ENCODE data around the gene RRAD.
A peak's percentile ranks its signal among the peaks of the same experiment; 100 is the strongest.

RRAD gene

GRCh38 chr16:66889622-66890021 lies 35.7 kb downstream of the RRAD start:
- Histone ChIP-seq H3K27me3 (ENCODE audit: control insufficient read depth in 1 of 2, insufficient read depth in 2 of 2, low read length in 2 of 2) (no peaks in the 10 kb centered on the region), H3K9ac (ENCODE audit: low read length in 2 of 2) (no peak overlapping the region), H3K36me3 (ENCODE audit: control insufficient read depth in 2 of 2, insufficient read depth in 2 of 2, low read length in 2 of 2) (peaks cover 11 to 13% of the 10 kb centered on the region in 2 donors), H3K4me3 (ENCODE audit: low read length in 2 of 2) (no peak overlapping the region), H3K9me3 (ENCODE audit: control insufficient read depth in 2 of 2, low read length in 2 of 2) (no peaks in the 10 kb centered on the region), H3K4me1 (ENCODE audit: control insufficient read depth, insufficient read depth, low read length) (no peaks in the 10 kb centered on the region), H3K27ac (ENCODE audit: low read length) (no peak overlapping the region)

DNA sequence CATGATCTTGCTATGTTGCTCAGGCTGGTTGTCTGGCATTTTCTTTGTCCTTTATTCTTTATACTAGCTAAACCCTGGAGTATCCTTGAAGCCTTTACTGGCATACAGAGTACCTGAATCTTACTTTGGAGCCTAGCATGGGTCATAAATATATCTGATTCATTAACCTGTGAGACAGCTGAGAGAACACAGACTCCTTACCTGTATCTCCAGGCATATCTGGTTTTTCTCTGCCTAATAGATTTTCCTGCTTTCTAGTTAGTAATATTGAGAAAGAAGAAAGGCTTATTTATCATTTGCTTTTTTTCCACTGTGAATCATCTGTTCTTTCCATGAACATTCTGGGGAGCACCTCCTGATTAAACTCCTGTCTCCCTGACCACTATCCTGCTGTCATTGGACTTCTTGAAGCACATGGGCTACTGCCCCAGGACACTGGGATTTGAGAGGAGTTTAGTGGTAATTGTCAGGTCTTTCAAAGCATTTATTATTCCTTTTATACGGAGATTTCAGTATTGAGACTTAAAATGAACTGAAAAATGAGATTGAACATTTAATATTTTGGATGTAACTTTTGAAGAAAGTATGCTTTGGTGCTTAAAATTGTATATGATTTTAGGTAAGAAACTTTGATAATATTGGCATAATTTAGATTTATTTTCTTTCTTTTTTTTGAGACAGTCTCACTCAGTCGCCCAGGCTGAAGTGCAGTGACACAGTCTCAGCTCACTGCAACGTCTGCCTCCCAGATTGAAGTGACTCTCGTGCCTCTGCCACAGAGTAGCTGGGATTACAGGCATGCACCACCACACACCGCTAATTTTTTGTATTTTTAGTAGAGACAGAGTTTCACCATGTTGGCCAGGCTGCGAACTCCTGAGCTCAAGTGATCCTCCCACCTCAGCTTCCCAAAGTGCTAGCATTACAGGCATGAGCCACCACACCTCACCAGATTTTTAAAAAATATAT lies 36.4 kb downstream of the RRAD start:
- Histone ChIP-seq H3K9ac (ENCODE audit: low read length in 2 of 2) (no peak overlapping the region), H3K27ac (ENCODE audit: low read length) (no peak overlapping the region), H3K4me1 (ENCODE audit: control insufficient read depth, insufficient read depth, low read length) (no peaks in the 10 kb centered on the region), H3K27me3 (ENCODE audit: control insufficient read depth in 1 of 2, insufficient read depth in 2 of 2, low read length in 2 of 2) (no peaks in the 10 kb centered on the region), H3K9me3 (ENCODE audit: control insufficient read depth in 2 of 2, low read length in 2 of 2) (no peaks in the 10 kb centered on the region), H3K4me3 (ENCODE audit: low read length in 2 of 2) (no peak overlapping the region), H3K36me3 (ENCODE audit: control insufficient read depth in 2 of 2, insufficient read depth in 2 of 2, low read length in 2 of 2) (peaks cover 13 to 15% of the 10 kb centered on the region in 2 donors)

DNA sequence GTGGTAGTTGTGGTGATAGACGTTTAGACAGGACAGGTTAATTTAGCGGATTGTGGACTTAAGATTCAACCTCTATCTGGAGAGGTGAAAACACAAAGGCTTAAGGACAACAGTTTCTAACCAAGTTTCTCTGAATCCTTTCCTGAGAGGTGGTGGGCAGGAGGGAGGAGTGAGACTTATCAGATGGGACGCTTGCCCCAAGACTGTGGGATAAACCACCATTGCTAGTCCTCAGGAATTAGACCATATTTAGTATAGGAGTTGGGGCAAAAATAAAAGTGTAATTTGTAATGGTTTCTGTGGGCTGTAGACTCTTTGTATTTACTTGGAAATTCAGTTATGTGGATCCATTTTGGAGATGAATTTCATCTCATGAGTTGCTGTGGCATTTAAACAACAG lies 38.4 kb downstream of the RRAD start:
- no peaks in the 10 kb centered on the region for H3K27me3 ChIP-seq (ENCODE audit: control insufficient read depth in 1 of 2, insufficient read depth in 2 of 2, low read length in 2 of 2)
- no peak overlapping the region for H3K4me3 ChIP-seq (ENCODE audit: low read length in 2 of 2)
- H3K36me3 ChIP-seq (ENCODE audit: control insufficient read depth in 2 of 2, insufficient read depth in 2 of 2, low read length in 2 of 2), result peaks cover 13 to 15% of the 10 kb centered on the region in 2 donors

GRCh38 chr16:66886321-66886720 lies 39.0 kb downstream of the RRAD start:
- no peak overlapping the region for H3K27ac ChIP-seq (ENCODE audit: low read length)
- H3K4me1 ChIP-seq (ENCODE audit: control insufficient read depth, insufficient read depth, low read length), result peaks cover 4% of the 10 kb centered on the region
- H3K36me3 ChIP-seq (ENCODE audit: control insufficient read depth in 2 of 2, insufficient read depth in 2 of 2, low read length in 2 of 2), result peaks cover 13 to 15% of the 10 kb centered on the region in 2 donors
- H3K4me3 ChIP-seq (ENCODE audit: low read length in 2 of 2), result no peak overlapping the region
- no peak overlapping the region for H3K9ac ChIP-seq (ENCODE audit: low read length in 2 of 2)
- no peaks in the 10 kb centered on the region for H3K9me3 ChIP-seq (ENCODE audit: control insufficient read depth in 2 of 2, low read length in 2 of 2)
- no peaks in the 10 kb centered on the region for H3K27me3 ChIP-seq (ENCODE audit: control insufficient read depth in 1 of 2, insufficient read depth in 2 of 2, low read length in 2 of 2)

More for the DNA sequence above, 38.4 kb downstream of the RRAD start:
- Histone ChIP-seq H3K27ac (ENCODE audit: low read length) (no peak overlapping the region), H3K9ac (ENCODE audit: low read length in 2 of 2) (no peak overlapping the region), H3K4me1 (ENCODE audit: control insufficient read depth, insufficient read depth, low read length) (no peaks in the 10 kb centered on the region), H3K9me3 (ENCODE audit: control insufficient read depth in 2 of 2, low read length in 2 of 2) (no peaks in the 10 kb centered on the region)

- Histone ChIP-seq H3K36me3 (ENCODE audit: control insufficient read depth in 2 of 2, insufficient read depth in 2 of 2, low read length in 2 of 2) (peaks cover 13 to 15% of the 10 kb centered on the region in 2 donors), H3K27ac (ENCODE audit: low read length) (no peak overlapping the region), H3K4me3 (ENCODE audit: low read length in 2 of 2) (no peak overlapping the region), H3K9ac (ENCODE audit: low read length in 2 of 2) (no peak overlapping the region), H3K9me3 (ENCODE audit: control insufficient read depth in 2 of 2, low read length in 2 of 2) (no peaks in the 10 kb centered on the region), H3K27me3 (ENCODE audit: control insufficient read depth in 1 of 2, insufficient read depth in 2 of 2, low read length in 2 of 2) (no peaks in the 10 kb centered on the region), H3K4me1 (ENCODE audit: control insufficient read depth, insufficient read depth, low read length) (peaks cover 9% of the 10 kb centered on the region)
These were observed 39.8 kb downstream of the RRAD start for GRCh38 chr16:66885491-66885890.

- Histone ChIP-seq H3K4me3 (ENCODE audit: low read length in 2 of 2) (no peak overlapping the region), H3K9me3 (ENCODE audit: control insufficient read depth in 2 of 2, low read length in 2 of 2) (no peaks in the 10 kb centered on the region), H3K27ac (ENCODE audit: low read length) (no peak overlapping the region), H3K27me3 (ENCODE audit: control insufficient read depth in 1 of 2, insufficient read depth in 2 of 2, low read length in 2 of 2) (no peaks in the 10 kb centered on the region), H3K4me1 (ENCODE audit: control insufficient read depth, insufficient read depth, low read length) (peaks cover 14% of the 10 kb centered on the region), H3K36me3 (ENCODE audit: control insufficient read depth in 2 of 2, insufficient read depth in 2 of 2, low read length in 2 of 2) (peaks cover 13 to 15% of the 10 kb centered on the region in 2 donors), H3K9ac (ENCODE audit: low read length in 2 of 2) (no peak overlapping the region)
These were observed 42.6 kb downstream of the RRAD start for GRCh38 chr16:66882702-66883101.

DNA sequence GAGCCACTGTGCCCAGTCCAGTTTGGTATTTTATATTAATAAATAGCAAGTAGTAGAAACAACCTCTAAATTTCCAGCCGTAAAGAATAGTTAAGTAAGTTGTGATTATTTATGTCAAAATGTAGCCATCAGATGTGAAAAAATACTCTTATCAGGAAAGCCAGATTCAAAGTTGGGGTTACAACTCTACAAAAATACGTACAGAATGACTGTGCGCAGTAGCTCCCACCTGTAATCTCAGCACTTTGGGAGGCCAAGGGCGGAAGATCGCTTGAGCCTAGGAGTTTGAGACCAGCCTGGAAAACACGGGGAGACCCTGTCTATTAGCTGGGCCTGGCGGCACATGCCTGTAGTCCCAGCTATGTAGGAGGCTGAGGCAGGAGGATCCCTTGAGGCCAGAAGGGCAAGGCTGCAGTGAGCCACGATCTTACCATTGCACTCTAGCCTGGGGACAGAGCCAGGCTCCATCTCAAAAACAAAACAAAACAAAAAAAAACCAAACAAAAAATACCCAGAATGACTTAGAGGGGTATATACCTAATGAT lies 43.3 kb downstream of the RRAD start:
- Histone ChIP-seq H3K4me3 (ENCODE audit: low read length in 2 of 2) (no peak overlapping the region), H3K4me1 (ENCODE audit: control insufficient read depth, insufficient read depth, low read length) (peaks cover 14% of the 10 kb centered on the region), H3K9ac (ENCODE audit: low read length in 2 of 2) (no peak overlapping the region), H3K27me3 (ENCODE audit: control insufficient read depth in 1 of 2, insufficient read depth in 2 of 2, low read length in 2 of 2) (no peaks in the 10 kb centered on the region), H3K36me3 (ENCODE audit: control insufficient read depth in 2 of 2, insufficient read depth in 2 of 2, low read length in 2 of 2) (peaks cover 13 to 15% of the 10 kb centered on the region in 2 donors), H3K9me3 (ENCODE audit: control insufficient read depth in 2 of 2, low read length in 2 of 2) (no peaks in the 10 kb centered on the region), H3K27ac (ENCODE audit: low read length) (no peak overlapping the region)

- no peaks in the 10 kb centered on the region for H3K27me3 ChIP-seq (ENCODE audit: control insufficient read depth in 1 of 2, insufficient read depth in 2 of 2, low read length in 2 of 2)
- peaks cover 13 to 15% of the 10 kb centered on the region in 2 donors for H3K36me3 ChIP-seq (ENCODE audit: control insufficient read depth in 2 of 2, insufficient read depth in 2 of 2, low read length in 2 of 2)
- no peak overlapping the region for H3K27ac ChIP-seq (ENCODE audit: low read length)
- no peak overlapping the region for H3K9ac ChIP-seq (ENCODE audit: low read length in 2 of 2)
- peaks cover 14% of the 10 kb centered on the region for H3K4me1 ChIP-seq (ENCODE audit: control insufficient read depth, insufficient read depth, low read length)
- H3K4me3 ChIP-seq (ENCODE audit: low read length in 2 of 2), result peak overlapping the region in 1 of 2 donors; percentile 91
- H3K9me3 ChIP-seq (ENCODE audit: control insufficient read depth in 2 of 2, low read length in 2 of 2), result no peaks in the 10 kb centered on the region
These were observed 43.8 kb downstream of the RRAD start for GRCh38 chr16:66881560-66881959.

GRCh38 chr16:66881014-66881417 lies 44.3 kb downstream of the RRAD start:
- H3K27ac ChIP-seq (ENCODE audit: low read length), result no peak overlapping the region

GRCh38 chr16:66880288-66881013 lies 44.9 kb downstream of the RRAD start, which contains the start of gene PDP2:
Gene PDP2 (plus strand): TSS chr16:66880515. CDS start chr16:66884285, 3,770 bp downstream.
- Histone ChIP-seq H3K27me3 (ENCODE audit: control insufficient read depth in 1 of 2, insufficient read depth in 2 of 2, low read length in 2 of 2) (no peaks in the 10 kb centered on the region), H3K4me1 (ENCODE audit: control insufficient read depth, insufficient read depth, low read length) (peaks cover 14% of the 10 kb centered on the region), H3K9me3 (ENCODE audit: control insufficient read depth in 2 of 2, low read length in 2 of 2) (no peaks in the 10 kb centered on the region), H3K9ac (ENCODE audit: low read length in 2 of 2) (peak within 1 kb of the TSS; percentile 75 to 81), H3K36me3 (ENCODE audit: control insufficient read depth in 2 of 2, insufficient read depth in 2 of 2, low read length in 2 of 2) (peaks cover 9 to 10% of the 10 kb centered on the region in 2 donors), H3K27ac (ENCODE audit: low read length) (peak within 1 kb of the TSS; percentile 18), H3K4me3 (ENCODE audit: low read length in 2 of 2) (peak within 1 kb of the TSS; percentile 82 to 91)

More at GRCh38 chr16:66881014-66881417, 44.3 kb downstream of the RRAD start:
- no peaks in the 10 kb centered on the region for H3K9me3 ChIP-seq (ENCODE audit: control insufficient read depth in 2 of 2, low read length in 2 of 2)
- peak overlapping the region; percentile 75 to 81 for H3K9ac ChIP-seq (ENCODE audit: low read length in 2 of 2)
- peaks cover 14% of the 10 kb centered on the region for H3K4me1 ChIP-seq (ENCODE audit: control insufficient read depth, insufficient read depth, low read length)
- peak overlapping the region; percentile 82 to 91 for H3K4me3 ChIP-seq (ENCODE audit: low read length in 2 of 2)
- H3K36me3 ChIP-seq (ENCODE audit: control insufficient read depth in 2 of 2, insufficient read depth in 2 of 2, low read length in 2 of 2), result peaks cover 13% of the 10 kb centered on the region in 2 donors
- no peaks in the 10 kb centered on the region for H3K27me3 ChIP-seq (ENCODE audit: control insufficient read depth in 1 of 2, insufficient read depth in 2 of 2, low read length in 2 of 2)
